Measurements from ENCODE around the gene ZBTB24. TPM values are rescaled to one million over a fixed set of nuclear protein-coding genes. Genes with fewer than 3 reads are reported as not detected.

Gene ZBTB24
- total RNA-seq, 2 experiments from 2014 or later, result 10.5 to 11.8 TPM

- Mint-ChIP-seq H3K36me3 (ENCODE audit: low read depth) (peaks cover 71% of the 10 kb centered on the region), H3K9me3 (no peaks in the 10 kb centered on the region), H3K27me3 (no peaks in the 10 kb centered on the region), H3K4me3 (peak overlapping the region; percentile 96), H3K4me1 (ENCODE audit: low read depth) (peaks cover 64% of the 10 kb centered on the region), H3K27ac (peak overlapping the region; percentile 80)
- DNase-seq, result peak; percentile 55
- TF ChIP-seq, protein P1, sequence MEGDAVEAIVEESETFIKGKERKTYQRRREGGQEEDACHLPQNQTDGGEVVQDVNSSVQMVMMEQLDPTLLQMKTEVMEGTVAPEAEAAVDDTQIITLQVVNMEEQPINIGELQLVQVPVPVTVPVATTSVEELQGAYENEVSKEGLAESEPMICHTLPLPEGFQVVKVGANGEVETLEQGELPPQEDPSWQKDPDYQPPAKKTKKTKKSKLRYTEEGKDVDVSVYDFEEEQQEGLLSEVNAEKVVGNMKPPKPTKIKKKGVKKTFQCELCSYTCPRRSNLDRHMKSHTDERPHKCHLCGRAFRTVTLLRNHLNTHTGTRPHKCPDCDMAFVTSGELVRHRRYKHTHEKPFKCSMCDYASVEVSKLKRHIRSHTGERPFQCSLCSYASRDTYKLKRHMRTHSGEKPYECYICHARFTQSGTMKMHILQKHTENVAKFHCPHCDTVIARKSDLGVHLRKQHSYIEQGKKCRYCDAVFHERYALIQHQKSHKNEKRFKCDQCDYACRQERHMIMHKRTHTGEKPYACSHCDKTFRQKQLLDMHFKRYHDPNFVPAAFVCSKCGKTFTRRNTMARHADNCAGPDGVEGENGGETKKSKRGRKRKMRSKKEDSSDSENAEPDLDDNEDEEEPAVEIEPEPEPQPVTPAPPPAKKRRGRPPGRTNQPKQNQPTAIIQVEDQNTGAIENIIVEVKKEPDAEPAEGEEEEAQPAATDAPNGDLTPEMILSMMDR (IDR thresholded peaks at IDR 0.05), result no peak
- intact Hi-C loops (cut with micrococcal nuclease), result no loop called here
- ChIA-PET POLR2A (interaction anchor here (0.5 to 1.6 kb wide), 4 partner anchors 10 to 336 kb away, joined by 3 to 6 read pairs (median 4); partner anchors contain the start of genes CD164 and MICAL1), CTCF (interaction anchor here (1.1 to 1.4 kb wide), 2 partner anchors 10 to 97 kb away, joined by 3 to 4 read pairs; partner anchors contain the start of gene CD164)
- no peak for ATAC-seq
Measured at GRCh38 chr6:109478841-109479624, 4.0 kb downstream of the ZBTB24 start.

GRCh38 chr6:109478222-109478805 is 4.7 kb downstream of the ZBTB24 start:
- intact Hi-C loops (cut with micrococcal nuclease), result no loop called here
- Mint-ChIP-seq H3K9me3 (no peaks in the 10 kb centered on the region), H3K27ac (peak overlapping the region; percentile 80), H3K27me3 (no peaks in the 10 kb centered on the region), H3K4me3 (peak overlapping the region; percentile 96), H3K36me3 (ENCODE audit: low read depth) (peaks cover 77% of the 10 kb centered on the region), H3K4me1 (ENCODE audit: low read depth) (peaks cover 64% of the 10 kb centered on the region)
- no peak for ATAC-seq
- DNase-seq, result no peak
- POLR2A ChIA-PET, result interaction anchor here (0.8 to 1.6 kb wide), 3 partner anchors 9 to 96 kb away, joined by 3 to 6 read pairs (median 4); partner anchors contain the start of genes CD164 and MICAL1
- CTCF ChIA-PET, result interaction anchor here (1.4 kb wide), 1 partner anchor 9 kb away, joined by 4 read pairs; no protein-coding TSS in a partner anchor
- TF ChIP-seq, protein P1 (IDR thresholded peaks at IDR 0.05), result no peak

DNA sequence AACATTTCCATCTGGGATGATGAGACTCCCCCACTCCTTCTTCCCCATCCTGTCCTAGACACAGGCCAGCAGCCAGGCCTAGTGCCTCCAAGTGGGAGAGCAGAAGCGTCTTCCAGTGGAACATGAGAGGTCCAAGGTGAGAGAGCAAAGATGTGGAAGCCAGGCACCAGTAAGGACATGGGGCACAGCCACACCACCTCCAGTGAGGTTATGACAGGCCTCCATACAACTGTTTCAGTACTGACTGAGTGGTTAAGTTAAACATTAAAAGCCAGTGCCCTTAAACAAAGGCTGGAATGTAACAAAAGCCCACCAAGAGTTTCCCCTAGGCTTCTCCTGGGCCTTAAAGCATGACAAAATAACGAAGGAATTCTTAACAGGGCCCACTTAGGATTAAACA is 5.3 kb downstream of the ZBTB24 start:
- intact Hi-C loops (cut with micrococcal nuclease), result no loop called here
- Mint-ChIP-seq H3K27me3 (no peaks in the 10 kb centered on the region), H3K4me1 (ENCODE audit: low read depth) (peaks cover 69% of the 10 kb centered on the region), H3K9me3 (no peaks in the 10 kb centered on the region), H3K4me3 (peak overlapping the region; percentile 96), H3K27ac (peak overlapping the region; percentile 69), H3K36me3 (ENCODE audit: low read depth) (peaks cover 83% of the 10 kb centered on the region)
- CTCF ChIA-PET, result interaction anchor here (1.4 kb wide), 1 partner anchor 9 kb away, joined by 4 read pairs; no protein-coding TSS in a partner anchor
- DNase-seq, result no peak
- ATAC-seq, result no peak
- POLR2A ChIA-PET, result interaction anchor here (1.6 kb wide), 1 partner anchor 22 kb away, joined by 6 read pairs; the partner anchor contains the start of gene MICAL1
- TF ChIP-seq, protein P1 (IDR thresholded peaks at IDR 0.05), result no peak

DNA sequence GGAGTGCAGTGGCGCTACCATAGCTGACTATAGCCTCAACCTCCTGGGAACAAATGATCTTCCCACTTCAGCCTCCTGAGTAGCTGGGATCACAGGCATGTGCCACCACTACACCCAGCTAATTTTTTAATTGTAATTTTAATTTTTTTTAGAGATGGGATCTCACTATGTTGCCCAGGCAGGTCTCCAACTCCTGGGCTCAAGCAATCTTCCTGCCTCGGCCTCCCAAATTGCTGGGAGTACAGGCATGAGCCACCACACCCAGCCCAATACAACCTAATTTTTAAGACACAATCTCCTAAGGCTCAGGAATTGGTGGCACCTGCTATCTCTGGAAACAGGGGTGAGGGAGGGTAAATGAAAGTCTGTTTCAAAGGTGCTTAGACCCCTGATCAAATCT is 5.8 kb downstream of the ZBTB24 start:
- H3K36me3 Mint-ChIP-seq (ENCODE audit: low read depth), result peaks cover 86% of the 10 kb centered on the region
- no peaks in the 10 kb centered on the region for H3K9me3 Mint-ChIP-seq
- no peaks in the 10 kb centered on the region for H3K27me3 Mint-ChIP-seq
- peak overlapping the region; percentile 96 for H3K4me3 Mint-ChIP-seq
- peak overlapping the region; percentile 69 for H3K27ac Mint-ChIP-seq
- no peak for DNase-seq
- TF ChIP-seq, protein P1 (IDR thresholded peaks at IDR 0.05), result no peak
- intact Hi-C loops (cut with micrococcal nuclease), result no loop called here
- ChIA-PET POLR2A (interaction anchor here (1.3 to 1.9 kb wide), 2 partner anchors 16 to 22 kb away, joined by 4 read pairs; partner anchors contain the start of gene MICAL1), CTCF (interaction anchor here (1.1 to 1.5 kb wide), 2 partner anchors 51 to 562 kb away, joined by 3 read pairs; no protein-coding TSS in a partner anchor)
- ATAC-seq, result no peak
- peaks cover 75% of the 10 kb centered on the region for H3K4me1 Mint-ChIP-seq (ENCODE audit: low read depth)
